Right ventricle myocardium inferior (tissue), 1 donor: ENCODE measurements around the gene ST8SIA5. TPM values are rescaled to one million over a fixed set of nuclear protein-coding genes. Genes with fewer than 3 reads are reported as not detected.

Experiments used
- ATAC-seq: fragments of 200-7000 bp; cut with Tn5 transposase; one replicate; pipeline ENCODE4 v1.9.1; 2020; ENCODE audit warnings: mild to moderate bottlenecking, moderate library complexity
- DNase-seq: peaks from one replicate; pipeline ENCODE4 v3.0.0; 2021; ENCODE audit errors: missing footprints
- intact Hi-C: fragments of 100-400 bp; cut with DNase I; formaldehyde crosslinking; loops from one replicate; pipeline ENCODE4 v1.11.0; 2022
- total RNA-seq: library from RNA; stranded (reverse); fragmentation: NEBNext Ultra II Directional; extraction: Animal tissue kit (Norgen Biotek cat#: 25700); gene quantifications from one replicate; pipeline ENCODE4 v1.2.1, GENCODE V29; 2021
- donor health status: DM: no; HTN: yes; CAD: no; lungs with severe emphysema.

ST8SIA5 gene
- total RNA-seq, 1 donor from 2014 or later: 2.6 TPM

GRCh38 chr18:46754188-46754587 lies 2.7 kb downstream of the ST8SIA5 start:
- no peak for DNase-seq
- ATAC-seq: no peak
- intact Hi-C loops: no loop called here

GRCh38 chr18:46751882-46752281 lies 5.0 kb downstream of the ST8SIA5 start:
- ATAC-seq: no peak
- intact Hi-C loops: no loop called here
- DNase-seq: no peak

GRCh38 chr18:46750626-46751025 lies 6.2 kb downstream of the ST8SIA5 start:
- intact Hi-C loops: no loop called here
- DNase-seq (no peak), ATAC-seq (no peak)

GRCh38 chr18:46748466-46748865 lies 8.4 kb downstream of the ST8SIA5 start:
- intact Hi-C loops: no loop called here
- DNase-seq (no peak), ATAC-seq (no peak)

- ATAC-seq: no peak
- intact Hi-C loops: no loop called here
Measured at GRCh38 chr18:46740046-46740445, 16.8 kb downstream of the ST8SIA5 start.

GRCh38 chr18:46738491-46738890 lies 18.4 kb downstream of the ST8SIA5 start:
- DNase-seq: no peak
- no peak for ATAC-seq
- intact Hi-C loops: no loop called here

More at GRCh38 chr18:46740046-46740445, 16.8 kb downstream of the ST8SIA5 start:
- DNase-seq: no peak

GRCh38 chr18:46736736-46737135 lies 20.1 kb downstream of the ST8SIA5 start:
- intact Hi-C loops: no loop called here
- ATAC-seq (no peak), DNase-seq (no peak)

- ATAC-seq (no peak), DNase-seq (no peak)
- intact Hi-C loops: no loop called here
Measured at GRCh38 chr18:46736135-46736534, 20.7 kb downstream of the ST8SIA5 start.

GRCh38 chr18:46734981-46735380 lies 21.9 kb downstream of the ST8SIA5 start:
- intact Hi-C loops: no loop called here
- DNase-seq (no peak), ATAC-seq (no peak)

- DNase-seq (no peak), ATAC-seq (no peak)
Measured at GRCh38 chr18:46733872-46734271, 23.0 kb downstream of the ST8SIA5 start.

GRCh38 chr18:46732801-46733200 lies 24.1 kb downstream of the ST8SIA5 start:
- intact Hi-C loops: no loop called here
- ATAC-seq: no peak
- DNase-seq: no peak

More at GRCh38 chr18:46733872-46734271, 23.0 kb downstream of the ST8SIA5 start:
- intact Hi-C loops: no loop called here

GRCh38 chr18:46732201-46732600 lies 24.7 kb downstream of the ST8SIA5 start:
- intact Hi-C loops: no loop called here
- ATAC-seq (no peak), DNase-seq (no peak)

- no peak for ATAC-seq
- DNase-seq: no peak
- intact Hi-C loops: no loop called here
Measured at GRCh38 chr18:46731316-46731715, 25.5 kb downstream of the ST8SIA5 start.

- ATAC-seq (no peak), DNase-seq (no peak)
- intact Hi-C loops: no loop called here
Measured at GRCh38 chr18:46728219-46728930, 28.5 kb downstream of the ST8SIA5 start.

GRCh38 chr18:46727177-46727576 lies 29.7 kb downstream of the ST8SIA5 start:
- ATAC-seq (no peak), DNase-seq (no peak)
- intact Hi-C loops: no loop called here

GRCh38 chr18:46725310-46725709 lies 31.5 kb downstream of the ST8SIA5 start:
- DNase-seq: no peak
- intact Hi-C loops: no loop called here
- ATAC-seq: no peak

GRCh38 chr18:46723856-46724415 lies 32.9 kb downstream of the ST8SIA5 start:
- no peak for DNase-seq
- intact Hi-C loops: no loop called here
- ATAC-seq: no peak

- intact Hi-C loops: no loop called here
- DNase-seq (no peak), ATAC-seq (no peak)
Measured at GRCh38 chr18:46722051-46722450, 34.8 kb downstream of the ST8SIA5 start.

GRCh38 chr18:46721331-46721730 lies 35.5 kb downstream of the ST8SIA5 start:
- intact Hi-C loops: no loop called here
- DNase-seq (no peak), ATAC-seq (no peak)

- intact Hi-C loops: no loop called here
- ATAC-seq: no peak
Measured at GRCh38 chr18:46720521-46720920, 36.3 kb downstream of the ST8SIA5 start.

GRCh38 chr18:46720092-46720491 lies 36.8 kb downstream of the ST8SIA5 start:
- DNase-seq (no peak), ATAC-seq (no peak)
- intact Hi-C loops: no loop called here

More at GRCh38 chr18:46720521-46720920, 36.3 kb downstream of the ST8SIA5 start:
- no peak for DNase-seq
